ENCODE data around the gene GRID2. TPM values are rescaled to one million over a fixed set of nuclear protein-coding genes. Genes with fewer than 3 reads are reported as not detected.

The GRID2 gene
- total and polyA plus RNA-seq, 10 of the 15 experiments (the other 5 are each of a cell fraction or from before 2014, with no cell fraction given) = not detected

GRCh38 chr4:93693141-93693540 lies 1389.4 kb downstream of the GRID2 start:
- H3K27ac ChIP-seq (ENCODE audit: control insufficient read depth, insufficient read depth) = no peak overlapping the region
- TF ChIP-seq TBL1XR1 (IDR thresholded peaks at IDR 0.05; ENCODE audit: low read depth, low read length) (no peak), SMAD5 (IDR thresholded peaks at IDR 0.05; ENCODE audit: low read depth) (no peak), YBX1 (IDR thresholded peaks at IDR 0.05) (no peak), ETV6 (conservative IDR thresholded peaks at IDR 0.05 in 1 of 2, IDR thresholded peaks at IDR 0.05 in 1 of 2; ENCODE audit: borderline replicate concordance in 1 of 2, low read depth in 1 of 2) (no peak)
- H3K9me3 ChIP-seq (replicated peaks; ENCODE audit: control insufficient read depth, insufficient read depth, low read length) = no peaks in the 10 kb centered on the region
- POLR2A ChIA-PET = no interaction called here
- intact Hi-C loops (cut with micrococcal nuclease; ENCODE audit: unreplicated experiment) = no loop called here
- in situ Hi-C loops (cut with MboI) = no loop called here
- SMC1A ChIA-PET (ENCODE audit: uncharacterized antibody, unreplicated experiment) = interaction anchor here (0.5 to 1.1 kb wide), 2 partner anchors 15 to 44 kb away, joined by 3 read pairs; no protein-coding TSS in a partner anchor
- no peak overlapping the region for H3K4me2 ChIP-seq (ENCODE audit: control insufficient read depth, insufficient read depth)
- no peaks in the 10 kb centered on the region for H4K20me1 ChIP-seq (ENCODE audit: control insufficient read depth, insufficient read depth)
- CTCF ChIA-PET = no interaction called here
- 79% methylated on average over 3 of the region's 3 CpGs for WGBS (ENCODE audit: insufficient coverage, insufficient replicate concordance, low lambda C conversion rate, missing lambda C conversion rate)
- H3K27me3 ChIP-seq (replicated peaks in 1 of 2; ENCODE audit: control insufficient read depth in 2 of 2, insufficient read depth in 2 of 2, low read length in 1 of 2) = no peaks in the 10 kb centered on the region
- no peak overlapping the region for H3K9ac ChIP-seq (ENCODE audit: control insufficient read depth, insufficient read depth, low read length)
- H3K36me3 ChIP-seq (ENCODE audit: control insufficient read depth in 2 of 2, insufficient read depth in 2 of 2, low read length in 1 of 2) = no peaks in the 10 kb centered on the region
- no peak for DNase-seq (ENCODE audit: low read depth, low spot score)
- no peak for FAIRE-seq
- no peaks in the 10 kb centered on the region for H3K79me2 ChIP-seq (ENCODE audit: control insufficient read depth, insufficient read depth, low read length)
- RAD21 ChIA-PET (ENCODE audit: unreplicated experiment) = no interaction called here
- no peak for ATAC-seq
- no peak overlapping the region for H2AFZ ChIP-seq (ENCODE audit: control insufficient read depth, low read depth, low read length)
- no TSS peak for BruUV-seq (replicated peaks)
- no peaks in the 10 kb centered on the region for H3K4me1 ChIP-seq (ENCODE audit: control insufficient read depth, insufficient read depth, low read length)
- H3K4me3 ChIP-seq = no peak overlapping the region

DNA sequence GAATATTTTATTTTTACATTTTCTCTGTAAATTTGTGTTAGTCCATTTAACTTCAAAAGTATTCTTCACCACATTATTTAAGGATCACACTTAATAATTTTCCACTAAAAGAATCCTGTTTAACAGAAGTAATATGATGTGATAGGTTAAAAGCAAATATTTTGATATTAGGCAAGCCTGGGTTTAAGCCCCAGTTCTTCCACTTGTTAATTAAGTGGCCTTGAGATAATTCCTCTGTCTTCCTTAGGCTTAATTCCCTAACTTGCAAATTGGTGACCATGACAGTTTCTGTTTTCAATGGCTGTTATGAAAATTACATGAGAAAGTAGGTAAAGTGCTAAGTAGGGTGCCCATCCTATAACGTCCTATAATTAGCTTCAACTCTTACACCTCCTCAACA lies 1394.9 kb downstream of the GRID2 start:
- no peak for FAIRE-seq
- no peak for DNase-seq (ENCODE audit: low read depth, low spot score)

More for the DNA sequence above, 1394.9 kb downstream of the GRID2 start:
- ChIA-PET CTCF (interaction anchor here (3.0 kb wide), 1 partner anchor 12 kb away, joined by 7 read pairs; no protein-coding TSS in a partner anchor), RAD21 (ENCODE audit: unreplicated experiment) (no interaction called here), POLR2A (no interaction called here), SMC1A (ENCODE audit: uncharacterized antibody, unreplicated experiment) (no interaction called here)
- no peaks in the 10 kb centered on the region for H3K9me3 ChIP-seq (replicated peaks; ENCODE audit: control insufficient read depth, insufficient read depth, low read length)
- no peaks in the 10 kb centered on the region for H3K4me1 ChIP-seq (ENCODE audit: control insufficient read depth, insufficient read depth, low read length)
- no peak overlapping the region for H3K4me3 ChIP-seq
- no peak for ATAC-seq
- H3K4me2 ChIP-seq (ENCODE audit: control insufficient read depth, insufficient read depth) = no peak overlapping the region
- intact Hi-C loops (cut with micrococcal nuclease; ENCODE audit: unreplicated experiment) (no loop called here), in situ Hi-C loops (cut with MboI) (no loop called here)
- no peaks in the 10 kb centered on the region for H3K36me3 ChIP-seq (ENCODE audit: control insufficient read depth in 2 of 2, insufficient read depth in 2 of 2, low read length in 1 of 2)
- 0% methylated on average over 1 of the region's 1 CpG for WGBS (ENCODE audit: insufficient coverage, insufficient replicate concordance, low lambda C conversion rate, missing lambda C conversion rate)
- no peak overlapping the region for H3K9ac ChIP-seq (ENCODE audit: control insufficient read depth, insufficient read depth, low read length)
- no peak overlapping the region for H3K27ac ChIP-seq (ENCODE audit: control insufficient read depth, insufficient read depth)
- BruUV-seq (replicated peaks) = no TSS peak
- H2AFZ ChIP-seq (ENCODE audit: control insufficient read depth, low read depth, low read length) = no peak overlapping the region
- H4K20me1 ChIP-seq (ENCODE audit: control insufficient read depth, insufficient read depth) = no peaks in the 10 kb centered on the region
- TF ChIP-seq SIN3A (IDR thresholded peaks at IDR 0.05; ENCODE audit: low read depth, low read length) = no peak
- no peak for TF ChIP-seq SREBF2 (IDR thresholded peaks at IDR 0.05; ENCODE audit: low read length)
- no peaks in the 10 kb centered on the region for H3K27me3 ChIP-seq (replicated peaks in 1 of 2; ENCODE audit: control insufficient read depth in 2 of 2, insufficient read depth in 2 of 2, low read length in 1 of 2)
- no peaks in the 10 kb centered on the region for H3K79me2 ChIP-seq (ENCODE audit: control insufficient read depth, insufficient read depth, low read length)

Measured in GM12878 (cell line).